ENCODE measurements around the gene MAN1C1.
A peak's percentile ranks its signal among the peaks of the same experiment; 100 is the strongest.

Gene MAN1C1

DNA sequence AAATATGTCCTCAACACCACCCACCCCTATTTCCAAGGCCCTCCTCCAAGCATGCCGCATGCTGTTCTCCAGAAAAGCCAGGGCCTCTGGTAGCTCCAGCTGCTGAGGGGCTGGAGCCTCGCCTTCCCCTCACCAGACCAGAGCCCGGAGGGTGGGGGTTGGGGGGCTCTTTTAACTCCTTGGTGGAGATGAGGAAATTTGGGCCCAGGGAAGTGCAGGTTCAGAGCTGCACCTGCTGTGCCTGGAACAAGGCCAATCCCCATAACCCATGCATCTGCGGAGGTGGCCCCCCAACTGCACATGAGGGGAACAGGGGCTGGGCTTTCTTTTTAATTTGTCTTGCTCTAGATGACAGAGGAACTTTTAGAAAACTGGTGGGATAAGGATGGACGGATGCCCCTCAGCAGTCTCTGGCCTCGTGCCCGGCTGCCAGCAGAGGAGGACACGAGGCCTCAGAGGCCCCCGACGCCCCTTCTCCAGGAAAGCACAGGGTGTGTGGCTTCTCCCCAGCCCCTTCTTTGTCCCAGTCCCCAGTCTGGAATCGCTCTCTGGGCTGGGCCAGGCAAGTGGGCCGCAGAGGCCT lies 182.9 kb downstream of the MAN1C1 start:
- Histone ChIP-seq H3K4me1 (ENCODE audit: control insufficient read depth in 1 of 2, insufficient read depth in 1 of 2, low read depth in 1 of 2, low read length in 1 of 2) (peaks cover 10% of the 10 kb centered on the region in 2 experiments), H3K27ac (no peak overlapping the region), H3K27me3 (peaks cover 7% of the 10 kb centered on the region), H3K9me3 (no peaks in the 10 kb centered on the region), H3K36me3 (no peaks in the 10 kb centered on the region), H3K4me3 (ENCODE audit: low read depth in 1 of 2, low read length in 1 of 2) (peak overlapping the region; percentile 61 to 71)
- TF ChIP-seq, protein P1, sequence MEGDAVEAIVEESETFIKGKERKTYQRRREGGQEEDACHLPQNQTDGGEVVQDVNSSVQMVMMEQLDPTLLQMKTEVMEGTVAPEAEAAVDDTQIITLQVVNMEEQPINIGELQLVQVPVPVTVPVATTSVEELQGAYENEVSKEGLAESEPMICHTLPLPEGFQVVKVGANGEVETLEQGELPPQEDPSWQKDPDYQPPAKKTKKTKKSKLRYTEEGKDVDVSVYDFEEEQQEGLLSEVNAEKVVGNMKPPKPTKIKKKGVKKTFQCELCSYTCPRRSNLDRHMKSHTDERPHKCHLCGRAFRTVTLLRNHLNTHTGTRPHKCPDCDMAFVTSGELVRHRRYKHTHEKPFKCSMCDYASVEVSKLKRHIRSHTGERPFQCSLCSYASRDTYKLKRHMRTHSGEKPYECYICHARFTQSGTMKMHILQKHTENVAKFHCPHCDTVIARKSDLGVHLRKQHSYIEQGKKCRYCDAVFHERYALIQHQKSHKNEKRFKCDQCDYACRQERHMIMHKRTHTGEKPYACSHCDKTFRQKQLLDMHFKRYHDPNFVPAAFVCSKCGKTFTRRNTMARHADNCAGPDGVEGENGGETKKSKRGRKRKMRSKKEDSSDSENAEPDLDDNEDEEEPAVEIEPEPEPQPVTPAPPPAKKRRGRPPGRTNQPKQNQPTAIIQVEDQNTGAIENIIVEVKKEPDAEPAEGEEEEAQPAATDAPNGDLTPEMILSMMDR (IDR thresholded peaks at IDR 0.05): no peak

GRCh38 chr1:25799935-25800702 lies 183.5 kb downstream of the MAN1C1 start, which contains the start of gene SELENON:
SELENON (plus strand) TSS chr1:25800193; CDS start chr1:25800231, 38 bp downstream.
- Histone ChIP-seq H3K9me3 (no peaks in the 10 kb centered on the region), H3K27me3 (peaks cover 7% of the 10 kb centered on the region), H3K27ac (no peak within 1 kb of the TSS), H3K4me1 (ENCODE audit: control insufficient read depth in 1 of 2, insufficient read depth in 1 of 2, low read depth in 1 of 2, low read length in 1 of 2) (peaks cover 10% of the 10 kb centered on the region in 2 experiments), H3K4me3 (ENCODE audit: low read depth in 1 of 2, low read length in 1 of 2) (peak within 1 kb of the TSS; percentile 61 to 71), H3K36me3 (no peaks in the 10 kb centered on the region)
- TF ChIP-seq, protein P1 (IDR thresholded peaks at IDR 0.05): no peak

DNA sequence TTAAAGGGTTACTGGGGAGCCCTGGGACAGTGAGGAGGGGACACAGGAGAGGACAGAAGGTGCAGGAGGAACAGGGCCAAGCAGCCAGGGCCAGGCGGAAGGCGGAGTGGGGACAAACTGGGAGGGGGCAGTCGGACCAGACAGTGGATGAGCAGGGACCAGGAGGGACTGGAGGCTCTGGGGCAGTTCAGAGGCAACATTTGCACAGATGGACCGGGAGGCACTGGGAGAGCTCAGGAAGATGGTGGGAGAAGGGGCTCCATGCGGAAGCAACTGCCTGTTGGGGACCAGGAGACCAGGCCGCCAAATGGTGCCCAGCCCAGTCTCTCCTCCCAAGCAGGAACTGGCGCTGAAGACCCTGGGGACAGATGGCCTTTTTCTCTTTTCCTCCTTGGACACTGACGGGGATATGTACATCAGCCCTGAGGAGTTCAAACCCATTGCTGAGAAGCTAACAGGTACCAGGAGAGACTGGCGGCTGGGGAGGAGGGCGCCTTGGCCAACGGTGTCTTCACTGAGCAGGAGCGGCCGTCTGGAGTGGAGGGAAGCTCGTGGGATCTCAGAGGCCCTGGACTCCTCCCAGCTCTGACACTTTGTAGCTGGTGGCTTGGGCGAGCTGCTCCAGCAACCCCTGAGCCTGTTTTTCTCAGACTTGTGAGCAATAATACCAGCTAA lies 184.2 kb downstream of the MAN1C1 start:
- peak overlapping the region; percentile 46 to 60 for H3K4me3 ChIP-seq (ENCODE audit: low read depth in 1 of 2, low read length in 1 of 2)
- peaks cover 7% of the 10 kb centered on the region for H3K27me3 ChIP-seq
- no peaks in the 10 kb centered on the region for H3K9me3 ChIP-seq
- peaks cover 10% of the 10 kb centered on the region in 2 experiments for H3K4me1 ChIP-seq (ENCODE audit: control insufficient read depth in 1 of 2, insufficient read depth in 1 of 2, low read depth in 1 of 2, low read length in 1 of 2)
- TF ChIP-seq, protein P1 (IDR thresholded peaks at IDR 0.05): no peak
- no peak overlapping the region for H3K27ac ChIP-seq
- peaks cover 6% of the 10 kb centered on the region for H3K36me3 ChIP-seq

DNA sequence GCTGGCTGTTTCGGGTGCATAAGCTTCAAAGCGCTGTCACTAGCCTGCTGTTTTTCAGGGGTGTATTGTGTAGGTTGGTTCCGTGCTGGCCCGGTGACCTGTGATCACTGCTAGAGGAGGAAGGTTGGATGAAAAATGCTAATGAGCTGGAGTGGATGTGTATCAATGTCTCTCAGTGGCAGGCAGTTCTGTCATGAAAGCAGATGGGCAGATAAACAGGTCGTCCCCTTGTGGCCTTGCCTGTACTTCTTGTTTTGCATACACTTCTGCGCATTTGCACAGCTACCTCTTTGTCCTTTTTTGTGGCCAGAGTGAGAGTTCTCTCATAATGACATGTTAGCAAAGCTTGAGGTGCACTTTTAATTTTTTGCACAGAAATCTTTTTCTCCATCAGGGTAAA lies 186.3 kb downstream of the MAN1C1 start:
- TF ChIP-seq, protein P1 (IDR thresholded peaks at IDR 0.05): no peak
- Histone ChIP-seq H3K4me3 (ENCODE audit: low read depth in 1 of 2, low read length in 1 of 2) (no peak overlapping the region), H3K27me3 (peaks cover 7% of the 10 kb centered on the region), H3K9me3 (no peaks in the 10 kb centered on the region), H3K27ac (no peak overlapping the region), H3K36me3 (peaks cover 12% of the 10 kb centered on the region), H3K4me1 (ENCODE audit: control insufficient read depth in 1 of 2, insufficient read depth in 1 of 2, low read depth in 1 of 2, low read length in 1 of 2) (peaks cover 10% of the 10 kb centered on the region in 2 experiments)

GRCh38 chr1:25803368-25803767 lies 186.8 kb downstream of the MAN1C1 start:
- no peak overlapping the region for H3K4me3 ChIP-seq (ENCODE audit: low read depth in 1 of 2, low read length in 1 of 2)
- no peak overlapping the region for H3K27ac ChIP-seq
- TF ChIP-seq, protein P1 (IDR thresholded peaks at IDR 0.05): no peak
- no peaks in the 10 kb centered on the region for H3K9me3 ChIP-seq
- peaks cover 12% of the 10 kb centered on the region for H3K36me3 ChIP-seq
- H3K27me3 ChIP-seq: peaks cover 7% of the 10 kb centered on the region
- H3K4me1 ChIP-seq (ENCODE audit: control insufficient read depth in 1 of 2, insufficient read depth in 1 of 2, low read depth in 1 of 2, low read length in 1 of 2): peaks cover 10% of the 10 kb centered on the region in 2 experiments
